Fibroblast of lung (primary cell): ENCODE results near the gene MYO1D. TPM values are rescaled to one million over a fixed set of nuclear protein-coding genes. Genes with fewer than 3 reads are reported as not detected.

Experiments
- DNase-seq, 2 donors: peaks; one replicate each; pipeline versions ENCODE4 v3.0.0 to v3.0.0-alpha.2; 2010; ENCODE audit warnings: low read depth in 2 of 2
- H2AFZ ChIP-seq: 2 replicates; pipeline ENCODE4 v1.5.1; 2012; ENCODE audit warnings: low read length, control low read depth, inconsistent platforms
- H3K27ac ChIP-seq: 2 replicates; pipeline ENCODE4 v1.5.1; 2011; ENCODE audit warnings: low read length, control low read depth; ENCODE audit not compliant: insufficient read depth
- H3K27me3 ChIP-seq: 2 replicates; pipeline ENCODE4 v1.5.1; 2011; ENCODE audit warnings: mild to moderate bottlenecking, low read length; ENCODE audit not compliant: control insufficient read depth, insufficient read depth
- H3K36me3 ChIP-seq: 2 replicates; pipeline ENCODE4 v1.5.1; 2011; ENCODE audit warnings: low read length; ENCODE audit not compliant: control insufficient read depth, insufficient read depth
- H3K4me1 ChIP-seq: 2 replicates; pipeline ENCODE4 v1.5.1; 2011; ENCODE audit warnings: low read length; ENCODE audit not compliant: control insufficient read depth, insufficient read depth; ENCODE audit errors: extremely low read depth
- H3K4me2 ChIP-seq: 2 replicates; pipeline ENCODE4 v1.5.1; 2011; ENCODE audit warnings: low read length, control low read depth; ENCODE audit not compliant: insufficient read depth; ENCODE audit errors: extremely low read depth
- H3K4me3 ChIP-seq, 4 experiments: fragments of 200-600 bp in 1 of 4; sonication (generic) in 1 of 4; replicated peaks in 1 of 4; 2 replicates each; pipeline ENCODE4 v1.5.1; 2011 to 2016; ENCODE audit warnings: low read length in 4 of 4, low read depth in 3 of 4, mild to moderate bottlenecking in 3 of 4, control low read depth in 2 of 4, inconsistent platforms in 1 of 4, mixed read lengths in 1 of 4; ENCODE audit not compliant: insufficient read depth in 1 of 4; ENCODE audit errors: control extremely low read depth in 1 of 4
- H3K79me2 ChIP-seq: 2 replicates; pipeline ENCODE4 v1.5.1; 2012; ENCODE audit warnings: mild to moderate bottlenecking, low read length, inconsistent platforms; ENCODE audit not compliant: control insufficient read depth, insufficient read depth
- H3K9ac ChIP-seq: 2 replicates; pipeline ENCODE4 v1.5.1; 2011; ENCODE audit warnings: mild to moderate bottlenecking, low read length, control low read depth; ENCODE audit not compliant: insufficient read depth
- H3K9me3 ChIP-seq: 2 replicates; pipeline ENCODE4 v1.5.1; 2012; ENCODE audit warnings: low read depth, low read length; ENCODE audit not compliant: control insufficient read depth, insufficient read depth
- H4K20me1 ChIP-seq: 2 replicates; pipeline ENCODE4 v1.5.1; 2011; ENCODE audit warnings: low read length; ENCODE audit not compliant: control insufficient read depth, insufficient read depth; ENCODE audit errors: extremely low read depth
- EZH2 ChIP-seq: IDR thresholded peaks from 2 replicates; pipeline ENCODE4 v1.5.1; 2012; ENCODE audit warnings: low read length, control low read depth, mild to moderate bottlenecking; ENCODE audit errors: missing control alignments
- polyA plus RNA-seq, 2 donors: library from polyadenylated mRNA; depleted of rRNA in 1 of 2; stranded (reverse) in 1 of 2; unstranded in 1 of 2; fragments of >200 nt; gene quantifications; 2 replicates each; pipeline ENCODE4 v1.2.1, GENCODE V29; 2011 to 2012; ENCODE audit warnings: missing spikeins in 1 of 2
- total RNA-seq: library from RNA; depleted of rRNA; stranded (reverse); fragments of >200 nt; gene quantifications from 2 replicates; pipeline ENCODE4 v1.2.1, GENCODE V29; 2014
- TF ChIP-seq, protein P1 (sequence below), 2 donors: IDR thresholded peaks in 1 of 2; conservative IDR thresholded peaks in 1 of 2; 1 replicate in 1 of 2; 2 replicates in 1 of 2; pipeline ENCODE4 v1.5.1; 2011 to 2012; ENCODE audit warnings: low read length in 2 of 2, control low read depth in 1 of 2, inconsistent platforms in 1 of 2, low read depth in 1 of 2, mild to moderate bottlenecking in 1 of 2

MYO1D gene
- total and polyA plus RNA-seq, 2 donors (not counting 1 experiment from before 2014, with no cell fraction given), result 35.0 to 46.6 TPM

DNA sequence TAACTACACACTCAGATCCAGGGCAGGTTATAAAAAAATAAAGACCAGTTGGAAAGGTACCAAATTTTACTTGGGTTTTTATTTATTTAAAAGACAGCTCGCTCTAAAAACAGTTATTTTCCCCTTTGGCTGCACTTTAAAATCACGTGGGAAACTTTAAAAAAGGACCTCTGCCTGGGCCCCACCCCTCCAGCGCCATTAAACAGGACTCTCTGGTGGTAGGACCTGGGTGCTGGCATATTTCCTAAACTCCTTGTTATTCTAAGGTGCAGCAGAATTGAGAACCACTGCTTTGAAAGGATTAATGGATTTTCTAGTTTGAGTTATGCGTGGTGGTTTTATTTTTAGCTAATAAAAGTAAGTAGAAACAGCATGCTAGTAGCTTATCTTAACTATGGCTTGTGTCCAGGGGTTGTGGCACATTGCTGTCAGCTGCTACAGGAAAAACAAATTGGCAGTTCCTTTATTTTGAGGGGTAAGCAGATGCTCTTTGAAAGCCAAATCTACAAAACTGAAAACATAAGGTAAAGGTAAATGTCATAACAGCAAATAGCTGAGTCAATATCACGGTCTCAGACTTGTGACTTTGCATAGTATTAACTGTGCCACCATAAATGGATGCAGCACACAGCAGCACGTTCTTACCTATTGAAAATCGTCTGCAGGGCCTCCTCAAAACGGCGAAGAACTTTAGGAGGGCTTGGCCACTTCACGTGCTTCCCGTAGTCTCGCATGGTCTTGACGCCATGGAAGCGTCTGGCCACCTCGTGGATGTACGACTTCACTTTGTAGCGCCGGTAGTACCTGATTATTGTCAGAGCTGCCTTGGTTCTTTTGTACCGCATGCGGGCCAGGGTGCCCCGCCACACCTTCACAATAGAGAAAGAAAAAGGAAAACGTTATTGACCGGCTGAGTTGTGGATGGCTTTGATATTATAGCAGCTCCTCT is 218.2 kb downstream of the MYO1D start:
- no peaks in the 10 kb centered on the region for H3K79me2 ChIP-seq
- H2AFZ ChIP-seq, result no peak overlapping the region
- H3K27me3 ChIP-seq, result no peaks in the 10 kb centered on the region
- TF ChIP-seq, protein P1, sequence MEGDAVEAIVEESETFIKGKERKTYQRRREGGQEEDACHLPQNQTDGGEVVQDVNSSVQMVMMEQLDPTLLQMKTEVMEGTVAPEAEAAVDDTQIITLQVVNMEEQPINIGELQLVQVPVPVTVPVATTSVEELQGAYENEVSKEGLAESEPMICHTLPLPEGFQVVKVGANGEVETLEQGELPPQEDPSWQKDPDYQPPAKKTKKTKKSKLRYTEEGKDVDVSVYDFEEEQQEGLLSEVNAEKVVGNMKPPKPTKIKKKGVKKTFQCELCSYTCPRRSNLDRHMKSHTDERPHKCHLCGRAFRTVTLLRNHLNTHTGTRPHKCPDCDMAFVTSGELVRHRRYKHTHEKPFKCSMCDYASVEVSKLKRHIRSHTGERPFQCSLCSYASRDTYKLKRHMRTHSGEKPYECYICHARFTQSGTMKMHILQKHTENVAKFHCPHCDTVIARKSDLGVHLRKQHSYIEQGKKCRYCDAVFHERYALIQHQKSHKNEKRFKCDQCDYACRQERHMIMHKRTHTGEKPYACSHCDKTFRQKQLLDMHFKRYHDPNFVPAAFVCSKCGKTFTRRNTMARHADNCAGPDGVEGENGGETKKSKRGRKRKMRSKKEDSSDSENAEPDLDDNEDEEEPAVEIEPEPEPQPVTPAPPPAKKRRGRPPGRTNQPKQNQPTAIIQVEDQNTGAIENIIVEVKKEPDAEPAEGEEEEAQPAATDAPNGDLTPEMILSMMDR (conservative IDR thresholded peaks at IDR 0.05 in 1 of 2, IDR thresholded peaks at IDR 0.05 in 1 of 2; ENCODE audit: low read depth in 1 of 2, low read length in 2 of 2), result no peak
- no peak for TF ChIP-seq EZH2
- no peaks in the 10 kb centered on the region for H4K20me1 ChIP-seq
- DNase-seq, result no peak
- H3K4me3 ChIP-seq, result no peak overlapping the region
- no peak overlapping the region for H3K27ac ChIP-seq
- H3K4me2 ChIP-seq, result no peak overlapping the region
- no peak overlapping the region for H3K9ac ChIP-seq
- no peaks in the 10 kb centered on the region for H3K36me3 ChIP-seq
- no peaks in the 10 kb centered on the region for H3K9me3 ChIP-seq
- no peaks in the 10 kb centered on the region for H3K4me1 ChIP-seq

DNA sequence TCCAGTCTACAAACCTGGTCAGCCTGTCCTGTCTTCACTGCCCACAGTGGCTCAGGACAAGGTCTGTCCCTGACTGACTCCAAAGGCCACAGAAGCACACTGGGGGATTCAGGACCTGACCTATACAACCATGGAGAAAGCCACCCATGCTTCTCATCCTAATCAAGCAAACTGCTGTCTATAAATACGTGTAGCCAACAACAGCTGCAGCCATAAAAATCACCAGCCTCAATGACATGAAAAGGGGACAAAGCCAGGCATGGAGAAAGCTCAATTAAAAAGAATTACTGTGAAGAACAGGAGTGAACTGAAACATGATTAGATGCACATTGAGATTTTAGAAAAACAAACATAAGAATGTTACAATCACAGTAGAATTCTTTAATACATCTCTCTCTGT is 220.0 kb downstream of the MYO1D start:
- Histone ChIP-seq H2AFZ (no peak overlapping the region), H4K20me1 (no peaks in the 10 kb centered on the region), H3K4me3 (no peak overlapping the region), H3K27me3 (no peaks in the 10 kb centered on the region), H3K36me3 (no peaks in the 10 kb centered on the region), H3K4me2 (no peak overlapping the region), H3K79me2 (no peaks in the 10 kb centered on the region), H3K27ac (no peak overlapping the region), H3K9ac (no peak overlapping the region), H3K4me1 (no peaks in the 10 kb centered on the region), H3K9me3 (no peaks in the 10 kb centered on the region)
- TF ChIP-seq, protein P1 (conservative IDR thresholded peaks at IDR 0.05 in 1 of 2, IDR thresholded peaks at IDR 0.05 in 1 of 2; ENCODE audit: low read depth in 1 of 2, low read length in 2 of 2), result no peak
- TF ChIP-seq EZH2, result no peak
- DNase-seq, result no peak

- TF ChIP-seq EZH2, result no peak
- TF ChIP-seq, protein P1 (conservative IDR thresholded peaks at IDR 0.05 in 1 of 2, IDR thresholded peaks at IDR 0.05 in 1 of 2; ENCODE audit: low read depth in 1 of 2, low read length in 2 of 2), result no peak
- Histone ChIP-seq H3K9me3 (no peaks in the 10 kb centered on the region), H3K4me2 (no peak overlapping the region), H3K9ac (no peak overlapping the region), H3K4me1 (no peaks in the 10 kb centered on the region), H3K4me3 (no peak overlapping the region), H4K20me1 (no peaks in the 10 kb centered on the region), H3K27me3 (no peaks in the 10 kb centered on the region), H3K79me2 (no peaks in the 10 kb centered on the region), H3K36me3 (no peaks in the 10 kb centered on the region), H3K27ac (no peak overlapping the region), H2AFZ (no peak overlapping the region)
- no peak for DNase-seq
Observed at GRCh38 chr17:32654324-32654723, 222.6 kb downstream of the MYO1D start.
